HepG2 (cell line): ENCODE results near the gene UBL4B.

Experiments used
- ATF7 ChIP-seq, 2 experiments: fragments of 450-650 bp in 1 of 2; sonication (generic) in 1 of 2; formaldehyde crosslinking in 1 of 2; IDR thresholded peaks; 2 replicates each; pipeline versions ENCODE4 v1.4.0 to v1.6.1; 2016 to 2020; ENCODE audit warnings: antibody characterized with exemption in 1 of 2, mild to moderate bottlenecking in 1 of 2, missing genetic modification reagents in 1 of 2
- CTCF ChIP-seq: sonication (generic); formaldehyde crosslinking; IDR thresholded peaks from 2 replicates; pipeline ENCODE4 v1.5.0; 2020; ENCODE audit warnings: mild to moderate bottlenecking, missing genetic modification reagents, moderate library complexity
- NCOA2 ChIP-seq: sonication (generic); formaldehyde crosslinking; IDR thresholded peaks from 2 replicates; pipeline ENCODE4 v1.8.0; 2022; ENCODE audit warnings: inconsistent platforms
- TBP ChIP-seq: sonication (generic); formaldehyde crosslinking; IDR thresholded peaks from 2 replicates; pipeline ENCODE4 v1.5.0; 2020; ENCODE audit warnings: missing genetic modification reagents
- ZNF232 ChIP-seq: sonication (generic); formaldehyde crosslinking; IDR thresholded peaks from 2 replicates; pipeline ENCODE4 v1.4.0; 2020; ENCODE audit warnings: missing genetic modification reagents, borderline replicate concordance

- TF ChIP-seq CTCF (CRISPR knock-in tag) (no peak), TBP (CRISPR knock-in tag) (no peak), NCOA2 (CRISPR knock-in tag) (no peak), ZNF232 (CRISPR knock-in tag) (no peak), ATF7 (IDR thresholded peaks at IDR 0.05) (no peak), ATF7 (CRISPR knock-in tag; IDR thresholded peaks at IDR 0.05) (no peak)
Measured at GRCh38 chr1:110069404-110070281, 42.6 kb upstream of the UBL4B start.
